HG03108 (cell line): ENCODE data around the gene ECSIT.

Source experiments
- ATAC-seq: cut with Tn5 transposase; IDR thresholded peaks from one replicate; pipeline ENCODE4 v1.9.1; 2021; ENCODE audit warnings: moderate library complexity; ENCODE audit not compliant: unreplicated experiment

ECSIT gene

DNA sequence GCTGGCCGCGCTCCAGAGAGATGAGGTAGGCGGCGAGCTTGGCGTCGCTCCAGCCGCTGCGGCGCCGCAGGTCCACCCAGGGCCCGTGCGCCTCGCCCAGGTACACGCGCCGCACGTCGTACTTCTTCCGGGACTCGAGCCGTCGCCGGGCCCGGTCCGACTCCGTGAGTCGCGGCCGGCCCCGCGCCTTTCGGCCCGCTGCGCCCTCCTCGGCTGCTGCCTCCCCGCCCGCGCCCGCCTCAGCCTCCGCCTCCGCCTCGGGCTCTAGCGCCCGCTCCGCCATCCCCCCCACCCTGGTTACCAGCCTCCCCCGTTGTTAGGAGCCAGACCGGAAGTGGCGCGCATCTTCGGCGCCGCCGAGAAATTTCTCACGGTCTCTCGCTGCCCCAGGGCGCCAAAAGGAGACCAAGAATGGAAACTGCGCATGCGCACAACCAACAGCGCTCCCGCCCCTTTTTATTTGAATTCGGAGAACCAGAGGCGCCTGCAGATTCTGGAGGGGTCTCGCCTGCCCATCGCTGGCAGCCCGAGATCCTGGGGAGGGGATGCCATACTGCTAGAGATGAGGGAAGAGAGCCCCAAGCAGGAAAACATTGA lies 23.3 kb downstream of the ECSIT start, which contains the start of gene ZNF653:
TSS of gene ZNF653 (minus strand) at position 336 of the 597 bp plus-strand sequence. CDS start at position 283, 53 bp downstream.
- peak; percentile 38 for ATAC-seq

DNA sequence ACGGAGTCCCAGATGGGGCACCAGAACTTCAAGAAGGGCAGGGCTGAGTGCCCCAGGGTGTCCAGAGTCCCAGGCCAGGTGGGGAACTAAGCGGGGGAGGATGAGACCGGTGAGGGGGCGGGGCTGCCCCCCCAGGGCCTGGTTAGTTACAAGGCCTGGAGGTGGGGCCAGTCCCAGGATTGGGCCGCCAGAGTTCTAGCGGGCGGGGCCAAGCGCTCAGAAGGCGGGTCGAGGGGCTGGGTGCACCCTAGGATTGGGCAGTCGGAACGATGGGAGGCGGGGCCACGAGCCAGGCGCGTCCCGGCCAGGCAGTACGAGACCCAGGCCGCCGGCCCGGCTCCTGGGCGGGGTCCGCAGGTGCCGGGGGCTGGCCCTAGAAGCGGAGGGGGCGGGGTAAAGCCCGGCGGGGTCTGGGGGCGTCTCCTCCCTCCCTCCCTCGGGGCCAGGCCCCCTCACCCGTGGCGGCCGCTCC lies 23.9 kb downstream of the ECSIT start:
- peak; percentile 94 for ATAC-seq

- no peak for ATAC-seq
Measured at GRCh38 chr19:11504502-11505031, 24.4 kb downstream of the ECSIT start.

DNA sequence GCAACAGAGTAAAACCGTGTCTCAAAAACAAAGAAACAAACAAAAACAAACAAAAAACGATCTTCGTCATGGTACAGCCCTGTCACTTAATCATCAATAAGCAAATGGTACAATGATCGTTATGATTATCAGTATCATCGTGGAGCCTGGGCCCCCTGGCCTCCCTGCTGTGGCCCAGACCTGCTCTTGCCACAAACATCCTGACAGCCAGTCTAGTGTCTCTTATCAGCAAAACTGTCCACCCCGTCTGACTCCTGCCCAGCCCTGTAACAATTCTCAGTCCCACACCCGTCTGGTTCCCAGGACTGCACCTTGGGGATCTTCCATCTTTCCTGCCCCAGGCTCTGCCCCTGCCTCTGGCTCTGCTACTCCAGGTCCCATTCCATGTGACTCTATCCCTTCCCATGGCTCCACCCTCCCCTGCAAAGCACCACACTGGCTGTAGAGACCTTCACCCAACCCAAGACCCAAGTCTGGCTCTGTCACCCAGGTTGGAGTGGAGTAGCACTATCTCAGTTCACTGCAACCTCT lies 29.0 kb downstream of the ECSIT start:
- ATAC-seq = no peak

DNA sequence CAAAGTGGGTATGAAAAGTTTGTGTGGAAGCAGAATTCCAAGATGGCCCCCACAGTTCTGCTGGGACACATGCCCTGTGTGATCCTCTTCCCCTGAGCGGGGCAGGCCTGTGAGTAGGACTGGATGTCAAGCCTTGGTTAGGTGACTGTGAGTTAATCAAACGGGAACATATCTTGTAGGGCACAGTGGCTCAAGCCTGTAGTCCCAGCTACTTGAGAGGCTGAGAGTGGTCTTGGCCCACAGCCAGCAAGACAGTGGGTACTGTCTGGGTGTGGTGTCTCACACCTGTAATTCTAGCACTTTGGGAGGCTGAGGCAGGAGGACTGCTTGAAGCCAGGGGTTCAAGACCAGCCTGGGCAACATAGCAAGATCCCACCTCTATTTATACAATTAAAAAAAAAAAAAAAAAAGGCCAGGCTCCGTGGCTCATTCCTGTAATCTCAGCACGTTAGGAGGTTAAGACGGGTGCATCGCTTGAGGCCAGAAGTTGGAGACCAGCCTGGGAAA lies 29.7 kb downstream of the ECSIT start:
- ATAC-seq = no peak

DNA sequence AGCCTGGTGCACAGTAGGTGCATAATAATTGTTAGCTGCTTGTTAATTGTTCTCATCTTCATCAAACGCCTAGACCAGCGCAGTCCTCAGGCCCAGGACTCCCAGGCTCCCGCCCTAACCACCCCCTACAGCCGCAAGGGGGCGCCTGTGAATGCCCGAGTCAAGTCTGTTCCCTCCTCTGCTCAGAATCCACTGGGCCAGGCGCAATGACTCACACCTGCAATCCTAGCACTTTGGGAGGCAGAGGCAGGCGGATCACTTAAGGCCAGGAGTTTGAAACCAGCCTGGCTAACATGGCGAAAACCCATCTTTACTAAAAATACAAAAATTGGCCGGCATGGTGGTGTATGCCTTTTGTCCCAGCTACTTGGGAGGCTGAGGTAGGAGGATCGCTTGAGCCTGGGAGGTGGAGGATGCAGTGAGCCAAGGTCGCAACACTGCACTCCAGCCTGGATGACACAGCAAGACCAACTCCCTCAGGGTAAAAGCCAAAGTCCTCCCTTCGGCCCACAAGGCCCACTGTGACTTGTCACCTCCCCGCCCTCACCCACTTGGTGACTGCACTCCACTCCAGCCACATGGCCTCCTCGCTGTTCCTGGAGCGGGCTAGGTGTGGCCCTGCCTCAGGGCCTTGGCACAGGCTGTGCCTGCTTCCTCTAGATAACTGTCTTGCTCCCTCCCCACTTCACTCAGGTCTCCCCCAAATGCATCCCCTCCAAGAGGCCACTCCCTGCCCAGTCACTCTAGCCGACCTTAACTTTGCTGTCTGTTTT lies 32.4 kb downstream of the ECSIT start:
- ATAC-seq = no peak

DNA sequence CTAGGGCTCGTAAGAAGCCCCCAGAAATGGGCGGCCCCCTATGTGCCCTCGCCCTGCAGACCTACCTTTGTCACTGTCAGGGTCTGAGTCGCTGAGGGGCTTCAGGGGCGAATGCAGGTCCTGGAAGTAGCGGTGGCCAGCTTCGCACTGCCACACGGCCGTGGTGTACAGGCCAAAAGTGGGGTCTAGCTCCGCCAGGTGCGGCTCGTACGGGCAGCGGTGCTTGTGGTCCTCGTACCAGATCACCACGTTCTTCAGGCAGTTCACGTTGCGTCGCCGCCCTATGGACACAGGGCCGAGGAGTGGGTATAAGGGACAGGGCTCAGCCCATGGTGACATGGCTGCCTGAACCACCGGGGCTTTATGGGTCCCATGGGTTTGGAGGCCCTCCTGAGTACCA lies 33.0 kb downstream of the ECSIT start:
- no peak for ATAC-seq

DNA sequence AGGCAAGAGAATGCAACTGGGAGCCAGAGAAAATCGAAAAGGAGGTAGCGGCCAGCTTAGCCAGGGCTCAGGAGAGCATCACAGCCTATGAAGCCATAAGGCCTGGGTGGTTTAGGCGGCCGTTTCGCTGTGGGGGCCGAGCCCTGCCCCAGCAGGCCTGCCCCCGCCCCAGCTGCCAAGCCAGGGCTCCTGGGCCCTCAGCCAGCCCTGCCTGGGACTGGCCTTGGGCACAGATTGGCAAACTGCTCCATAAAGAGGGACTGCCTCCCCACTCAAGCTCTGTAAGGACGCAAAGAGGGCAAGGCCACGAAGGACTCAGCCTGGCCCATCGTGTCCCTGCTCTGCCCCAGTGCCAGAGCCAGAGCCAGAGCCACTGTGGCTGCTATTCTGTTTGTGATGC lies 33.5 kb downstream of the ECSIT start:
- ATAC-seq = no peak

DNA sequence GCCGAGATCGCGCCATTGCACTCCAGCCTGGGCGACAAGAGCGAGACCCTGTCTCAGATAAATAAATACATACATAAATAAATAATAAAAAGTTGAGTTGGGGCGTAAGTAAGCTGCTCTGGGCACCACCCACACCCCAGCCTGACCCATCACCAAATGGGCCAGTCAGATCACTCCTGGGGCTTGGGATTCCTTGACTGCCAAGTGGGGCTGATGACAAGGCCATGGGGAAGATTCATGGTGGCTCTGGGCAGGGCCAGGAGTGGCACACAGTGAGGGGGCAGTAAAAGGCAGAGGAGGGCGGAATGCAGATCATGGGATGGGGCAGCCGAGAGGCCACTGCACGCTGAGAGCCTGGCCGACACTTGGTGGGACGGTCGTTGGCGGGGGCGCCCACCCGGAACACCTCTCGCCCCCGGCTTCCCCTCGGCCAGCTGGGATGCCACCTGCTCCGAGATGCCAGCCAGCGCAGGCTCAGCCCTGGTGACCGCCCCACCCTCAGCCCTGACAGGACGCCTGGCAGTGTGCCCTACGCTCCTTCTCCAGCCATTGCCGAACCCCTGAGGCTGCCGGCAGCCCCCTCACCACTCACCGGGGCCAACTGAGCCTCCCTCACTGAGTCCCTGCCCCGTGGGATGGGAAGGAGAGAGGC lies 34.2 kb downstream of the ECSIT start:
- no peak for ATAC-seq

DNA sequence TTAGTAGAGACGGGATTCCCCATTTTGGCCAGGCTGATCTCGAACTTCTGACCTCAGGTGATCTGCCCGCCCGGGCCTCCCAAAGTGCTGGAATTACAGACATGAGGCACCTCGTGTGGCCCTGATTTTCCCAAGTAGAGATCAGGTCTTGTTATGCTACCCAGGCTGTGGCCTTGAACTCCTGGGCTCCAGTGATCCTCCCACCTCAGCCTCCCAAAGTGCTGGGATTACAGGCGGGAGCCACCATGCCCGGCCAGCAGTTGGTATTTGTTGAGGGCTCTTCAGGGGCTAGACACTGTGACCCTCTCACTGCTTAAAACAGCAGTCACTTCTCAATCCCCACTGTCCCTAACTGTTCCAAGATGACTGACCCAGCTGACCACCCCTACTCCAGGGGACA lies 39.6 kb downstream of the ECSIT start:
- no peak for ATAC-seq

DNA sequence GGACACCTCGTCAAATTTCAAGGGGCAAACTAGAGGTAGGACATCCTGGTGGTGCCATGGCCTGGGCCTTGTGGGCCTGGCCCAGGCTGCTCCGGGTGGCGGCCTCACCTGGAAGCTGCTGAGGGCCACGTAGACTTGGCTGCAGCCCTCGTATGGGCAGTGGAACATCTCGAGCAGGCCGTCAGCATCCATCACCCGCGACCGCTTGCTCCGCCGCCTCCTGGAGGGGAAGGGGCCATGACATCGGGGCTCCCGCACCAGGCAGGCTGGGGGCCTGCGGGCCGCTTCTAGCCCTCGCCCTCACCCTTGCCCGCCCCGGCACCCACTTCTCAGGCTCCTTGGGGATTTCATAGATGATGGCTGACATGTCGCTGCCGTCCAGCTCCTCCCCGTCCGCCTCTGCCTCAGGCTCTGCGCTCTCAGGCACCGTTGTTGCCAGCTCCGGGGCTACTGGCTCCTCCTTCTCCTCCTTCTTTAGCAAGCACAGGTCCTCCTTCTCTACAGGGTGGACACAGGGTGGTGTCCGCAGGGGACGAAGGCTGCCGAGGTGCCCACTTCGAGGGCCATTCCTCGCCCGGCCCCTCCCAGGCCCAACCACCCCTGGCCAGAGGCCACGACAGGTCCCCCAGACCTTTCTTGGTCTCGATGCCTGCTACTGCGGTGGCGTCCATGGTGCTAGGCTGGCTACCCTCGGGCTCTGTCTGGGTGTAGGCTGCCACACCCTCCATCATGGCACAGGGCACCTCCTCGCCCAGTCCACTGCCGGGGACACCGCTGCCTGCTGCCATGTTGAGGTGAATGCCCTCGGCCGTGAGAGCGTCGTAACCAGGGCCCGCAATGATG lies 42.1 kb downstream of the ECSIT start:
- ATAC-seq = no peak

DNA sequence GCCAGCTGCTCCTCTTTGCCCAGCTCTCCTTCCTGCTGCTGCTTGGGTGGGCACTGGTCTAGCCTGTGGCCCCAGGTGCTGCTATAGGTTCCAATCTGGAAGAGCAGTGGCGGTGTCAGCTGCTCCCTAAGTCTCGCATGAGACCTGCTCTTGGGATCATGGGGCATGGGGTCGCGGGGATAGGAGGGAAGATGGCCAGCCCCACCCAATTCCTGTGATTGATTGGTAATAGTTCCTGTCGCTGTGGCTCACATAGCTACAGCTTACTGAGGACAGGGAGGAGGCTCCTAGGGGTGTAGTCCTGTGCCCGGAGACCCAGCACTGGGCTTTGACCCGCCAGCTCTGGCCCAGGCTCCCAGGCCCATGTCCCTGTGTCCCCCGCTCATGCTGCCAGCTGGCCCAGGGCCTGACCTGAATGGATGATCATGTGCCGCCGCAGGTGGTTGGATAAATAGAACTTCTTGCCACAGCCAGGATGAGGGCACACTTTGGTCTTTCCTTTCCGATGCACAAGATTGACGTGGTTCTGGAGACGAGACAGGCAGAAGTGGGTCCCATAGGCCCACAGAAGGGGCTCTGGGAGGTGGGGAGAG lies 43.6 kb downstream of the ECSIT start:
- ATAC-seq = no peak

DNA sequence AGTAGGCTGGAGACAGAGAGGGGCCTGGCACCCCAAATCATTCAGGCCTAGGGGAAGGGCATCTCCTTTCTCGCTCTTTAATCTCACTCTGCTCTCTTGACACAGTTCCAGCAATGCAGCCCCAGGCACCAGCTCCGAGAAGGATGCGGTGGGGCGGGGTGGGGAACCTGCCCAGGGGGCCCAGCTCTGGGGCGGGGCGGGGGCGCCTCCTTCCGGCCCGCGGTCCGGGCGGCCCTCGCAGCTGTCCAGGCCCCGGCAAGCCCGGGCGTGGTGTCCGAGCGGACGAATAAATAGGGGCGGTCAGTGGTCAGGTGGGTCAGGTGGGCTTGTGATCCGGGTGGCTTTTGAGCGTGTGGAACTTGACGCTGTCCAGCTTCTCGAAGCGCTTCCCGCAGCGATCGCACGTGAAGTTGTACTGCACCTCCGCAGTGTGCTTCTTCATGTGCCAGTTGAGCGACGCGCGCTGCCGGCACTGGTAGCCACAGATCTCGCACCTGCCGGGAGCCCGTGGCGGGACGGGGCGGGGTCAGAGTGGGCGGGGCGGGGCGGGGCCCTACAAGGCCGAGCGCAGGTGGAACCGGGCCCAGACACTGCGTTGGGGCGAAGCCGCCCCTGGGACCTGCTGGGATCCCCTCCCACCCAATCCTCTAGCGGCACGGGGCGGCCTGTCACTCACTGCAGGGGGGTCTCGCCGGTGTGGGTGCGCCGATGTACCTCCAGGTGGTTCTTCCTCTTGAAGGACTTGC lies 45.4 kb downstream of the ECSIT start:
- no peak for ATAC-seq

DNA sequence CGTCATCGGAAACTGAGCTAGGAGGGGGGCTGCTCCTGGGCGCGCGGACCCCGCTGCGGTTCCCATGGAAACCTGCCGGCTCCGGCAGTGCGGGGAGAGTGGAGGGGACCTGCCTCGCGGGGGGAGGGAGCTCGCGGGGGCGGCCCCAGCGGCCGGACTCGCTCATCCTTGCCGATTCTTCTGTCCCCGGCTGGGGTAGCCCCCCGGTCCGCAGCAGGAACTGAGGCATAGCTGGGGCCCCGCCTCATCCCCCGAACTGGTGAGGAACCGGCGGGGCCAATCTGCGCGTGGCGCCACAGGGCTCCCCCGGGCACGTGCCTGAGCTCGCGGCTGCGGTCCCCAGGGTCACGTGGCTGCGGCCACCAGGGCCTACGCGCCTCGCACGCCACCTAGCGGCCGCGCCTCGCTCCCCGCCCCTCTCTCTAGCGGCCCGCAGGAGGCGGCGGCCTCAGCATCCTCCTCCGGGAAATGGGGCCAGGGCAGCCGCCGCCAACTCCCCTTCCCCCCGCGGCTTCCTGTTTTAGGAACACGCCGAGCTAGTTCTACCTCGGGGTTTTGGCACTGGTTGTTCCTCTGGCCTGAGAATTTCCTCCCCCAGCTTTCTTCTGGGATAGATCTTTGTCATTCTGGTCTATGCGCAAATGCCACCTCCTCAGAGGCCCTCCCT lies 46.4 kb downstream of the ECSIT start:
- ATAC-seq = peak; percentile 52

DNA sequence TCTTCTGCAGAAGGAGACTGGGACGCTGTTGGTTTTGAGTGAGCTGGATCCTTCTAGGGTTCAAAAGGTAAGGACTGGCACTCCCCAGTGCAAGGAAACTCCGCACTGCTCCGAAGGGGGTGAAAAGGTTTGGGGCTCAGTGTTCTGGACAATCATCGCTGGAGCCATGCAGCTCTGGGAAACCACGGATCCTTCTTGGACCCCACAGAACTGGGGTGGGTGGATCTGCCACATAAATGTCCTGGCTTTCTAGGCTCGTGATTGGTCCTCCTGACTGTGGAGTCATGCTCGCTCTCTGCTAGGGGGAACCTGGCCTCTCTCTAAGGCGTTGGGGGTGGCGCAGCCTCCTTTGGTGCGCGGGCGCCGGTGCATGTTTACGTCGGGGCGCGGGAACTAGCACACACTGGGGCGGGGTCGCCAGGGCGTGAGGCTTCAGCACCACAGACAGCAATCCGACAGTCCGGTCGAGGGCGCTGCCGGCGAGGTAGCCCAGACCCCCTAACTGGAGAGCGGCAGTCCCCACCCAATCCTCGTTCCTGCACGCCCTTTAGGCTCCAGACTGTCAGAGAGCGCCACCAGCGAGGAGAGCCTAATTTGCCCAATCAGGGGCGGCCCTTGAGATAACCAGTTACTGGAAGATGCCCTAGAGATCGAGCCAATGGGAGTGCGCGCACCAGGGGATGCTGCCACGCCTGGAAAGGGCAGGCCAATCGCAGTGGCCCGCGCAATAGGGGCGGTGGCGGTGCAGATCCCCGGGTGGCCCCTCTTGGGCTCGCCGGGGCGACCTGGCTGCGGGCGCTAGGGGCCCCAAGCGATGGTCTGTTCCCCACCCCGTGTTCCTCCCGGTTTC lies 47.2 kb downstream of the ECSIT start:
- ATAC-seq = peak; percentile 58

DNA sequence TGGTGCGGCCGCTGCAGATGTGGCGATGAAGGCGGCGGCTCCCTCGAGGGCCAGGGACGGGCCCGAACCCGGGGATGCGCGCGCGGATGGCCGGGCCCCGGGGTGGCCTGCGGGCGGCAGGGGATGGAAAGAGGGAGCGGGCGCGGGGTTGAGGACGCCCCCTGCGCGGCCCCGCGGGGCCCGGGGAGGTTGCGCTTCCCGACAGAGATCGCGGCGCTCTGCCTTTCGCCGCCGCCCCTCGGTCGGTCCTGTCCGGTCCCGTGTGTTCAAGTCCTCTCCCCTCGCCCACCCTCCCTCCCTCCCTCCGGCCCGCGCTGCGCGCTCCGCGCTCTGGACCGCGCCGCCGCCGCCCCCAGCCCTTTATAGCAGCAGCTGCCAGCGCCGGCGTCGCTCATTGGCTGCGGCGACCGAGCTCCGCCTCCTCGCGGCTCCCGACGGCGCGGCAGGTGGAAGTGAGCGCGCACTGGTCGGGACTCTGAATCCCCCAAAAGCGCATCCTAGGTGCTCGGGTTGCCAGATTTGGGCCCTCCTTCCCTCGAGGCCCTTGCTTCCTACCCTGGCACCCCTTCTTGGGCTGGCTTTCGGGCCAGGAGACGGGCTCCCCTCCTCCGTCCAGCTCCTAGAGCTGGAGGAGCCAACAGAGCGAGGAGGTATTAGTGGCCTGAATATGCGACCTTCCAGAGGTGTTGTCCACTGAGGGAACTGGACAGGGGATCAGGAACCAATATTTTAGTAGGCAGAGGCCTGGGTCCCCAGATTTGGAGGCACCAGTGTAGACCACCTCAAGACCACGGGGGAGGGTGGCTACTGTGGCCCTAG lies 48.0 kb downstream of the ECSIT start, which contains the start of gene ELAVL3:
TSS of gene ELAVL3 (minus strand) at position 332 of the 819 bp plus-strand sequence. CDS start 438 bp downstream, outside the sequence.
- no peak for ATAC-seq
